K562 (cell line): ENCODE data around the gene RRP9.

Source experiments
- KAT7 ChIP-seq: sonication (generic); formaldehyde crosslinking; IDR thresholded peaks from 2 replicates; pipeline ENCODE4 v1.8.0; 2022; ENCODE audit warnings: missing genetic modification reagents, mild to moderate bottlenecking, borderline replicate concordance
- NBN ChIP-seq: fragments of 450-650 bp; IDR thresholded peaks from 2 replicates; pipeline ENCODE4 v1.6.1; 2016; ENCODE audit warnings: low read depth, mild to moderate bottlenecking
- POLR2AphosphoS5 ChIP-seq: IDR thresholded peaks from 2 replicates; pipeline ENCODE4 v1.6.1; 2011; ENCODE audit warnings: mild to moderate bottlenecking, low read depth, low read length, moderate library complexity; ENCODE audit not compliant: control insufficient read depth, insufficient read depth
- RAD51 ChIP-seq: fragments of 450-650 bp; IDR thresholded peaks from 2 replicates; pipeline ENCODE4 v1.7.1; 2016; ENCODE audit warnings: low read depth, mild to moderate bottlenecking, borderline replicate concordance
- TAF1 ChIP-seq: IDR thresholded peaks from 2 replicates; pipeline ENCODE4 v1.6.1; 2011; ENCODE audit warnings: mild to moderate bottlenecking, low read length, moderate library complexity; ENCODE audit not compliant: insufficient read depth, control insufficient read depth, severe bottlenecking; ENCODE audit errors: extremely low read depth

DNA sequence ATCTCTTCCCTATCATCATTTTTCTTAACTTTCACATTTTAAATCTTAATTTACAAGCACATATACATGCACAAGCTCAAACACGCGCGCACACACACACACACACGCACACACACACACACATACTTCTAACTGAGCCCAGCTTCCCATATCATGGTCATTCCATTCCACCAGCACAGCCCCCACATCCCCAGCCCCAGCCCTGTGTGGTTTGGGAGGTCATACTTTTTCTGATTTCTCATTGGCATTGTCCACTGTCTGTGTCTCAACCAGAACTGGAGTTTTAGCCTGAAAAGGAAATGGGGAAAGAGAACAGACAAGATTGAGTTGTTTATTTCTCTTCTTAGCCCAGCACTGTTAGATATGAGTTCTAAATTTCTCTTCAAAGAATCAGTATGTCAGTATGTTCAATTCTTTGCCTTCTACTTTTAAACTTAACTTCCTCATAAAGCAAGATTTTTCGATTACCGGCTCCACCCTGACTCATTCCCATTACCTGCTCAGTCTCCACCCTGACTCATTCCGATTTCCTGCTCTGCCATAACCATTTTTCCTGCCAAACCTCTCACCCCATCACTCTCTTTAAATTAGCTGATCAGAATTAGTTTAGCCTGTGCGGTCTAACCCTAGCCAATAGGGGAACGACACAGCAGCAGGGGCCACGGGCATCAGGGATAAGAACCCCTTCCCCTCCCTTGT lies 44.9 kb downstream of the RRP9 start:
- TF ChIP-seq RAD51 (no peak), KAT7 (CRISPR knock-in tag) (no peak), TAF1 (no peak), NBN (no peak), POLR2AphosphoS5 (no peak)
